Right lobe of liver (tissue), 4 donors: ENCODE results near the gene DYNC1I1.

Experiments
- POLR2A ChIP-seq: fragments of 450-650 bp; IDR thresholded peaks from one replicate; pipeline ENCODE4 v1.6.1; 2017; ENCODE audit warnings: antibody characterized with exemption, mild to moderate bottlenecking
- TF ChIP-seq, protein P1 (sequence below), 4 donors: fragments of 200-600 bp in 3 of 4; fragments of 450-650 bp in 1 of 4; IDR thresholded peaks; one replicate each; pipeline versions ENCODE4 v1.5.1 to v1.8.0; 2016 to 2022; ENCODE audit warnings: antibody characterized with exemption in 4 of 4, mild to moderate bottlenecking in 2 of 4
- donor health status: DM: no; HTN: no; CAD: no.
- donor health status: DM: no; HTN: no; CAD: no.
- donor health status: DM: no; HTN: yes; CAD: no.

DNA sequence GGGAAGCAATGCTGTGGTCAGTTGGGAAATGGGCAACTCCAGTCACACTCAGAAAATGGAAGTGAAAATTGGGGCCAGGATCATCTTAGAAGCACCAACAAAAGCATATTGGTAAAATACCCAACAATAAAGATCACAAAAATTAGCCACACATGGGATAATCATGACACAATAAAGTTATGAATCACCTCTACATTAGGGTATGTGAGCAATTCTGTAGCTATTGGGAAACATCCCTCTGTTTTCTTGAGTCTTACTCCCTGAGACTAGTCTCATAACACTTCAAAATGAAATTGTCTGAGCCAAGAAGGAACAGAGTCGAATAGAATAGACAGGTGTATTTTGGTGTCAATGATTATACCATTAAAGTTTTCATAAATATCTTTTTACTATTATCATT lies 178.3 kb downstream of the DYNC1I1 start:
- TF ChIP-seq, protein P1, sequence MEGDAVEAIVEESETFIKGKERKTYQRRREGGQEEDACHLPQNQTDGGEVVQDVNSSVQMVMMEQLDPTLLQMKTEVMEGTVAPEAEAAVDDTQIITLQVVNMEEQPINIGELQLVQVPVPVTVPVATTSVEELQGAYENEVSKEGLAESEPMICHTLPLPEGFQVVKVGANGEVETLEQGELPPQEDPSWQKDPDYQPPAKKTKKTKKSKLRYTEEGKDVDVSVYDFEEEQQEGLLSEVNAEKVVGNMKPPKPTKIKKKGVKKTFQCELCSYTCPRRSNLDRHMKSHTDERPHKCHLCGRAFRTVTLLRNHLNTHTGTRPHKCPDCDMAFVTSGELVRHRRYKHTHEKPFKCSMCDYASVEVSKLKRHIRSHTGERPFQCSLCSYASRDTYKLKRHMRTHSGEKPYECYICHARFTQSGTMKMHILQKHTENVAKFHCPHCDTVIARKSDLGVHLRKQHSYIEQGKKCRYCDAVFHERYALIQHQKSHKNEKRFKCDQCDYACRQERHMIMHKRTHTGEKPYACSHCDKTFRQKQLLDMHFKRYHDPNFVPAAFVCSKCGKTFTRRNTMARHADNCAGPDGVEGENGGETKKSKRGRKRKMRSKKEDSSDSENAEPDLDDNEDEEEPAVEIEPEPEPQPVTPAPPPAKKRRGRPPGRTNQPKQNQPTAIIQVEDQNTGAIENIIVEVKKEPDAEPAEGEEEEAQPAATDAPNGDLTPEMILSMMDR (IDR thresholded peaks at IDR 0.05) = no peak
- no peak for TF ChIP-seq POLR2A
